T47D (cell line): ENCODE measurements around the gene IFNG.
A peak's percentile ranks its signal among the peaks of the same experiment; 100 is the strongest.
"Not testable (repeated sequence)": the region's sequence is repeated elsewhere in the genome, so short reads cannot be mapped to it uniquely, and the experiment has no call there.

ENCODE experiments used
- DNase-seq, 2 experiments: peaks; one replicate each; pipeline versions ENCODE4 v3.0.0 to v3.0.0-alpha.2; 2011 to 2012; ENCODE audit warnings: low read depth in 1 of 2, low spot score in 1 of 2
- JUND ChIP-seq: IDR thresholded peaks from 2 replicates; pipeline ENCODE4 v1.6.1; 2012; ENCODE audit warnings: low read depth
- in situ Hi-C: cut with HindIII; loops from 2 replicates; pipeline ENCODE4 v1.10.0; 2016; ENCODE audit warnings: low sequenced_read_pairs, low pct_unique_long_range_greater_than_20kb

The IFNG gene

GRCh38 chr12:68159681-68160304 is at the start of gene IFNG:
Gene IFNG, minus strand, starts transcription at chr12:68159740. Its CDS starts 125 bp downstream, at chr12:68159615.
- in situ Hi-C loops: no loop called here

GRCh38 chr12:68209048-68209728 is 49.6 kb upstream of the IFNG start:
- DNase-seq, in situ Hi-C loops: not testable (repeated sequence)

More at GRCh38 chr12:68159681-68160304, at the start of gene IFNG:
- no peak for TF ChIP-seq JUND
- no peak for DNase-seq

- TF ChIP-seq JUND: no peak
- in situ Hi-C loops: no loop called here
- no peak for DNase-seq
These were observed 47.7 kb upstream of the IFNG start for GRCh38 chr12:68207276-68207675.

- TF ChIP-seq JUND: no peak
- in situ Hi-C loops: no loop called here
- no peak for DNase-seq
These were observed 46.9 kb upstream of the IFNG start for GRCh38 chr12:68206446-68206845.

- no peak for TF ChIP-seq JUND
- no peak for DNase-seq
- in situ Hi-C loops: no loop called here
These were observed 43.9 kb upstream of the IFNG start for GRCh38 chr12:68203460-68203875.

GRCh38 chr12:68200854-68201253 is 41.3 kb upstream of the IFNG start:
- in situ Hi-C loops: no loop called here
- no peak for TF ChIP-seq JUND
- no peak for DNase-seq

- DNase-seq: no peak
- no peak for TF ChIP-seq JUND
- in situ Hi-C loops: no loop called here
These were observed 39.6 kb upstream of the IFNG start for GRCh38 chr12:68199127-68199526.

GRCh38 chr12:68198507-68199086 is 39.1 kb upstream of the IFNG start:
- TF ChIP-seq JUND: no peak

GRCh38 chr12:68190301-68190700 is 30.8 kb upstream of the IFNG start:
- DNase-seq: no peak
- in situ Hi-C loops: no loop called here
- no peak for TF ChIP-seq JUND

More at GRCh38 chr12:68198507-68199086, 39.1 kb upstream of the IFNG start:
- in situ Hi-C loops: no loop called here
- peak in 1 of 2 experiments; percentile 29 for DNase-seq

- in situ Hi-C loops: no loop called here
- no peak for TF ChIP-seq JUND
- DNase-seq: no peak
These were observed 30.3 kb upstream of the IFNG start for GRCh38 chr12:68189821-68190242.

GRCh38 chr12:68185598-68185997 is 26.1 kb upstream of the IFNG start:
- TF ChIP-seq JUND: no peak
- in situ Hi-C loops: no loop called here
- DNase-seq: no peak

GRCh38 chr12:68180792-68181744 is 21.5 kb upstream of the IFNG start:
- no peak for TF ChIP-seq JUND
- in situ Hi-C loops: no loop called here
- DNase-seq: no peak
